Fibroblast of lung (primary cell): Measurements from ENCODE around the gene SH3RF1. TPM values are rescaled to one million over a fixed set of nuclear protein-coding genes. Genes with fewer than 3 reads are reported as not detected.

Source experiments
- DNase-seq, 2 donors: peaks; one replicate each; pipeline versions ENCODE4 v3.0.0 to v3.0.0-alpha.2; 2010; ENCODE audit warnings: low read depth in 2 of 2
- H2AFZ ChIP-seq: 2 replicates; pipeline ENCODE4 v1.5.1; 2012; ENCODE audit warnings: low read length, control low read depth, inconsistent platforms
- H3K27ac ChIP-seq: 2 replicates; pipeline ENCODE4 v1.5.1; 2011; ENCODE audit warnings: low read length, control low read depth; ENCODE audit not compliant: insufficient read depth
- H3K27me3 ChIP-seq: 2 replicates; pipeline ENCODE4 v1.5.1; 2011; ENCODE audit warnings: mild to moderate bottlenecking, low read length; ENCODE audit not compliant: control insufficient read depth, insufficient read depth
- H3K36me3 ChIP-seq: 2 replicates; pipeline ENCODE4 v1.5.1; 2011; ENCODE audit warnings: low read length; ENCODE audit not compliant: control insufficient read depth, insufficient read depth
- H3K4me1 ChIP-seq: 2 replicates; pipeline ENCODE4 v1.5.1; 2011; ENCODE audit warnings: low read length; ENCODE audit not compliant: control insufficient read depth, insufficient read depth; ENCODE audit errors: extremely low read depth
- H3K4me2 ChIP-seq: 2 replicates; pipeline ENCODE4 v1.5.1; 2011; ENCODE audit warnings: low read length, control low read depth; ENCODE audit not compliant: insufficient read depth; ENCODE audit errors: extremely low read depth
- H3K4me3 ChIP-seq, 4 experiments: fragments of 200-600 bp in 1 of 4; sonication (generic) in 1 of 4; replicated peaks in 1 of 4; 2 replicates each; pipeline ENCODE4 v1.5.1; 2011 to 2016; ENCODE audit warnings: low read length in 4 of 4, low read depth in 3 of 4, mild to moderate bottlenecking in 3 of 4, control low read depth in 2 of 4, inconsistent platforms in 1 of 4, mixed read lengths in 1 of 4; ENCODE audit not compliant: insufficient read depth in 1 of 4; ENCODE audit errors: control extremely low read depth in 1 of 4
- H3K79me2 ChIP-seq: 2 replicates; pipeline ENCODE4 v1.5.1; 2012; ENCODE audit warnings: mild to moderate bottlenecking, low read length, inconsistent platforms; ENCODE audit not compliant: control insufficient read depth, insufficient read depth
- H3K9ac ChIP-seq: 2 replicates; pipeline ENCODE4 v1.5.1; 2011; ENCODE audit warnings: mild to moderate bottlenecking, low read length, control low read depth; ENCODE audit not compliant: insufficient read depth
- H3K9me3 ChIP-seq: 2 replicates; pipeline ENCODE4 v1.5.1; 2012; ENCODE audit warnings: low read depth, low read length; ENCODE audit not compliant: control insufficient read depth, insufficient read depth
- H4K20me1 ChIP-seq: 2 replicates; pipeline ENCODE4 v1.5.1; 2011; ENCODE audit warnings: low read length; ENCODE audit not compliant: control insufficient read depth, insufficient read depth; ENCODE audit errors: extremely low read depth
- EZH2 ChIP-seq: IDR thresholded peaks from 2 replicates; pipeline ENCODE4 v1.5.1; 2012; ENCODE audit warnings: low read length, control low read depth, mild to moderate bottlenecking; ENCODE audit errors: missing control alignments
- polyA plus RNA-seq, 2 donors: library from polyadenylated mRNA; depleted of rRNA in 1 of 2; stranded (reverse) in 1 of 2; unstranded in 1 of 2; fragments of >200 nt; gene quantifications; 2 replicates each; pipeline ENCODE4 v1.2.1, GENCODE V29; 2011 to 2012; ENCODE audit warnings: missing spikeins in 1 of 2
- total RNA-seq: library from RNA; depleted of rRNA; stranded (reverse); fragments of >200 nt; gene quantifications from 2 replicates; pipeline ENCODE4 v1.2.1, GENCODE V29; 2014
- TF ChIP-seq, protein P1 (sequence below), 2 donors: IDR thresholded peaks in 1 of 2; conservative IDR thresholded peaks in 1 of 2; 1 replicate in 1 of 2; 2 replicates in 1 of 2; pipeline ENCODE4 v1.5.1; 2011 to 2012; ENCODE audit warnings: low read length in 2 of 2, control low read depth in 1 of 2, inconsistent platforms in 1 of 2, low read depth in 1 of 2, mild to moderate bottlenecking in 1 of 2

The SH3RF1 gene
- total and polyA plus RNA-seq, 2 donors (not counting 1 experiment from before 2014, with no cell fraction given), result 13.0 to 18.8 TPM

DNA sequence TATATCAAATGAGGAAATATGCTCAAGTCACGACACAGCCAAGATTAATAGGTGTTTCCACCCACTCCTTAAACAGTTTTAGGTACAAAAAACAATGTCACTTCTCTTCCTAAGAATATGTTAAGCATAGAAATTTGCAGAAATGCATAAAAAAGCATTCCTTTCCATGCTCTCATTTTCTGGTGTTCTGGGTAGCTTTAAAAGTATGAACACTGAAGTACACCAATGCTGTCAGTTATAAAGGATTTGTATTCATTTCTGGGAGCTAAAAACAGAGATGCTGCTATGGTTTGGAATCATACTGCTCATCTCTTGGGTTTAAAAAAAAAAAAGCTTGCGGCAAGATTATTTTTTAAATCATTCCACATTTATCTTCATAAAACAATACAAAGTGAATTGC, 20.8 kb downstream of the SH3RF1 start:
- H3K4me1 ChIP-seq, result peaks cover 16% of the 10 kb centered on the region
- no peaks in the 10 kb centered on the region for H4K20me1 ChIP-seq
- H2AFZ ChIP-seq, result no peak overlapping the region
- peak overlapping the region; percentile 15 for H3K4me2 ChIP-seq
- TF ChIP-seq EZH2, result no peak
- TF ChIP-seq, protein P1, sequence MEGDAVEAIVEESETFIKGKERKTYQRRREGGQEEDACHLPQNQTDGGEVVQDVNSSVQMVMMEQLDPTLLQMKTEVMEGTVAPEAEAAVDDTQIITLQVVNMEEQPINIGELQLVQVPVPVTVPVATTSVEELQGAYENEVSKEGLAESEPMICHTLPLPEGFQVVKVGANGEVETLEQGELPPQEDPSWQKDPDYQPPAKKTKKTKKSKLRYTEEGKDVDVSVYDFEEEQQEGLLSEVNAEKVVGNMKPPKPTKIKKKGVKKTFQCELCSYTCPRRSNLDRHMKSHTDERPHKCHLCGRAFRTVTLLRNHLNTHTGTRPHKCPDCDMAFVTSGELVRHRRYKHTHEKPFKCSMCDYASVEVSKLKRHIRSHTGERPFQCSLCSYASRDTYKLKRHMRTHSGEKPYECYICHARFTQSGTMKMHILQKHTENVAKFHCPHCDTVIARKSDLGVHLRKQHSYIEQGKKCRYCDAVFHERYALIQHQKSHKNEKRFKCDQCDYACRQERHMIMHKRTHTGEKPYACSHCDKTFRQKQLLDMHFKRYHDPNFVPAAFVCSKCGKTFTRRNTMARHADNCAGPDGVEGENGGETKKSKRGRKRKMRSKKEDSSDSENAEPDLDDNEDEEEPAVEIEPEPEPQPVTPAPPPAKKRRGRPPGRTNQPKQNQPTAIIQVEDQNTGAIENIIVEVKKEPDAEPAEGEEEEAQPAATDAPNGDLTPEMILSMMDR (conservative IDR thresholded peaks at IDR 0.05 in 1 of 2, IDR thresholded peaks at IDR 0.05 in 1 of 2; ENCODE audit: low read depth in 1 of 2, low read length in 2 of 2), result no peak
- no peak overlapping the region for H3K27ac ChIP-seq
- no peaks in the 10 kb centered on the region for H3K36me3 ChIP-seq
- H3K4me3 ChIP-seq, result no peak overlapping the region
- DNase-seq, result no peak
- H3K9ac ChIP-seq, result no peak overlapping the region
- no peaks in the 10 kb centered on the region for H3K27me3 ChIP-seq
- H3K9me3 ChIP-seq, result no peaks in the 10 kb centered on the region
- H3K79me2 ChIP-seq, result peaks cover 79% of the 10 kb centered on the region

DNA sequence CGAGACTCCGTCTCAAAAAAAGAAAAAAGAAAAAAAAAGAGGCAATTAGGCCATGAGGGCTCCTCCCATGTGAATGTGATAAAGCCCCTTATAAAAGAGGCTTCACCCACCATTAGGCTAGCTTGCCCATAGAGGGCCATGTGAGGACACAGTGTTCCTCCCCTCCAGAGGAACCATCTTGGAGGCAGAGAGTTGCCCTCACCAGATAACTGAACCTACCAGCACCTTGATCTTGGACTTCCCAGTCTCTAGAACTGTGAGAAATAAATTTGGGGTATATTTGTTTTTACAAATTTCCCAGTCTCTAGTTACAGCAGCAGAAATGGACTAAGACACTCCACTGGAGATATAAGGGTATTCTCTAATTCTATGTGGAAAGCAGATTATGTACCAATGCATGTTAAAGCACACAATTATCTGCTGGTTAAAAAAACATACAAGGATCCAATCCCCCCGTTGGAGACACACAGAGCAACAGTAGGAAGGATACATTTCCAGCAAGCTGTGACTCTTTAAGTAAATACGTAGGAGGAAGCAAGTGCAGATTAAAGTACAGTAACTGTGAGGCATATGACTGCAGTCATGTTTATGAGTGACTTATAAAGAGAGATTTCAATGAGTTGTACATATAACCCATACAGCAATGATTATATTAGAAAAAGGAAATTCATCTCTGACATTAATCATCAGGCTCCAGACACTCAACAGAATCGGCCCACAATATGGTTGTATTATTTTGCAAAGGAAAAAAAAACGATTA, 21.4 kb downstream of the SH3RF1 start:
- no peak for TF ChIP-seq EZH2
- TF ChIP-seq, protein P1 (conservative IDR thresholded peaks at IDR 0.05 in 1 of 2, IDR thresholded peaks at IDR 0.05 in 1 of 2; ENCODE audit: low read depth in 1 of 2, low read length in 2 of 2), result no peak
- no peaks in the 10 kb centered on the region for H4K20me1 ChIP-seq
- peaks cover 16% of the 10 kb centered on the region for H3K4me1 ChIP-seq
- no peak overlapping the region for H3K9ac ChIP-seq
- peaks cover 85% of the 10 kb centered on the region for H3K79me2 ChIP-seq
- DNase-seq, result peak; percentile 55 to 81
- H3K4me3 ChIP-seq, result no peak overlapping the region
- no peak overlapping the region for H3K4me2 ChIP-seq
- H3K27me3 ChIP-seq, result no peaks in the 10 kb centered on the region
- H3K27ac ChIP-seq, result no peak overlapping the region
- H3K9me3 ChIP-seq, result no peaks in the 10 kb centered on the region
- no peak overlapping the region for H2AFZ ChIP-seq
- no peaks in the 10 kb centered on the region for H3K36me3 ChIP-seq

DNA sequence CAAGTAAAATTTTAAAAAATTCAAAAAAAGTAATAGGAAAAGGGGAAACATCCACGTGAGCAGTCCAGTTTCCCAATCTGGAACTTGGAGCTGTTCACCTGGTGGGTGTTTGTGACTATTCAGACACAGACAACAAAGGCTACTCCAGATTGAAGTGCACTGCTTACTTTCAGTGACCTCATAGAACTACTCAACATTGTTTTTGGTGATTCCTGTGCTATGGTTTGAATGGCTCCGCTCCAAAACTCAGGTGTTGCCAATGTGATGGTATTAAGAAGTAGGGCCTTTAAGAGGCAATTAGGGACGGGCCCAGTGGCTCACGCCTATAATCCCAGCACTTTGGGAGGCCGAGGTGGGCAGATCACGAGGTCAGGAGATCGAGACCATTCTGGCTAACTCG, 22.1 kb downstream of the SH3RF1 start:
- Histone ChIP-seq H2AFZ (no peak overlapping the region), H3K27ac (no peak overlapping the region), H3K4me2 (no peak overlapping the region), H3K9ac (no peak overlapping the region), H3K36me3 (no peaks in the 10 kb centered on the region), H3K79me2 (peaks cover 92% of the 10 kb centered on the region), H3K4me3 (no peak overlapping the region), H3K27me3 (no peaks in the 10 kb centered on the region), H4K20me1 (no peaks in the 10 kb centered on the region), H3K9me3 (no peaks in the 10 kb centered on the region), H3K4me1 (peaks cover 16% of the 10 kb centered on the region)
- DNase-seq, result no peak
- TF ChIP-seq, protein P1 (conservative IDR thresholded peaks at IDR 0.05 in 1 of 2, IDR thresholded peaks at IDR 0.05 in 1 of 2; ENCODE audit: low read depth in 1 of 2, low read length in 2 of 2), result no peak
- TF ChIP-seq EZH2, result no peak
